Peyer's patch (tissue), 4 donors: Measurements from ENCODE around the gene HARBI1. TPM values are rescaled to one million over a fixed set of nuclear protein-coding genes. Genes with fewer than 3 reads are reported as not detected.

Experiments used
- DNase-seq, 3 donors: peaks; one replicate each; pipeline ENCODE4 v3.0.0-alpha.2; 2017 to 2019
- H3K27ac ChIP-seq, 4 donors: fragments of 200-600 bp; sonication (generic); one replicate each; pipeline ENCODE4 v1.5.1; 2016 to 2019
- H3K27me3 ChIP-seq, 2 donors: fragments of 200-600 bp; sonication (generic); one replicate each; pipeline ENCODE4 v1.5.1; 2019
- H3K36me3 ChIP-seq, 3 donors: fragments of 200-600 bp; sonication (generic); one replicate each; pipeline ENCODE4 v1.5.1; 2016 to 2019
- H3K4me1 ChIP-seq, 4 donors: fragments of 200-600 bp; sonication (generic); one replicate each; pipeline ENCODE4 v1.5.1; 2016 to 2019
- H3K4me3 ChIP-seq, 4 donors: fragments of 200-600 bp; sonication (generic); 1 replicate in 3 of 4; 2 replicates in 1 of 4; pipeline ENCODE4 v1.5.1; 2016 to 2019; ENCODE audit warnings: mild to moderate bottlenecking in 1 of 4
- H3K9me3 ChIP-seq, 4 donors: fragments of 200-600 bp; sonication (generic); one replicate each; pipeline ENCODE4 v1.5.1; 2016 to 2019; ENCODE audit warnings: mild to moderate bottlenecking in 1 of 4
- CTCF ChIP-seq, 6 experiments: fragments of 450-650 bp in 4 of 6; fragments of 200-600 bp in 2 of 6; sonication (generic) in 1 of 6; IDR thresholded peaks; one replicate each; pipeline ENCODE4 v1.5.1; 2017 to 2019; ENCODE audit warnings: antibody characterized with exemption in 6 of 6, mild to moderate bottlenecking in 3 of 6, moderate library complexity in 1 of 6
- POLR2A ChIP-seq, 2 donors: fragments of 450-650 bp; IDR thresholded peaks; one replicate each; pipeline ENCODE4 v1.5.1; 2017; ENCODE audit warnings: antibody characterized with exemption in 2 of 2, mild to moderate bottlenecking in 2 of 2, moderate library complexity in 2 of 2
- total RNA-seq, 4 donors: library from RNA; depleted of rRNA; stranded (reverse); fragments of >200 nt; gene quantifications; one replicate each; pipeline ENCODE4 v1.1.0, GENCODE V29; 2016

Gene HARBI1
- 1 to 10 TPM; 3.3 to 4.4 (median 4.1) TPM for total RNA-seq

- Histone ChIP-seq H3K36me3 (peaks cover 0 to 22% (median 0%) of the 10 kb centered on the region in 3 donors), H3K27ac (peak within 1 kb of the TSS; percentile 92 to 99 (median 96)), H3K4me3 (peak within 1 kb of the TSS; percentile 65 to 100 (median 94)), H3K9me3 (no peaks in the 10 kb centered on the region), H3K4me1 (peaks cover 0 to 32% (median 4%) of the 10 kb centered on the region in 4 donors), H3K27me3 (no peaks in the 10 kb centered on the region)
- TF ChIP-seq POLR2A (IDR thresholded peaks at IDR 0.05) (peak in 1 of 2 donors; percentile 4), CTCF (IDR thresholded peaks at IDR 0.05) (peak; percentile 56 to 88 (median 76))
- peak; percentile 87 to 94 (median 93) for DNase-seq
Observed at GRCh38 chr11:46617134-46617971, at the start of gene HARBI1, which contains the start of gene ATG13. Gene HARBI1, minus strand, starts transcription at chr11:46617227. Its CDS starts 990 bp downstream, at chr11:46616237. Gene ATG13, plus strand, starts transcription at chr11:46617553. Its CDS starts 26,739 bp downstream, at chr11:46644292.

DNA sequence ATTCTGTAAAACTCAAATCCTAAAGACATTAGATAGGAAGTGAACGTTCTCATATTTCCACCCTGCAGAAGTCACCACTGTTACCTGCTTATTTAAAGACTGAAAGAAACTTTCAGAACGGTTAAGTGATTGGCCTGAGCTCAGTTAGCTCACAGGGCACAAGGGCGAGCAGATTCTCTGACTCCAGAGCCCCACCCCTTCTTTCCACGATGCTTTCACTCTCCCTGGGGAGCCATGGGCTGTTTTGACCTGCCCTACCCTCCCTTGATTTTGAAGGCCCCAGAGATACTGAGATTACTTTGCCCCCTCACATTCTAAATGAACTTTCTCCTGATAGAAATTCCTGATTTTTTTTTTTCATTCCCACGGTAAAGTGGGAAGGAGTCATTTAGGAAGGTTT, 49.5 kb upstream of the HARBI1 start:
- no peaks in the 10 kb centered on the region for H3K27me3 ChIP-seq
- H3K36me3 ChIP-seq, result peaks cover 0 to 88% (median 0%) of the 10 kb centered on the region in 3 donors
- H3K27ac ChIP-seq, result peak overlapping the region in 2 of 4 donors; percentile 6 to 22
- no peak for TF ChIP-seq POLR2A (IDR thresholded peaks at IDR 0.05)
- no peak for TF ChIP-seq CTCF (IDR thresholded peaks at IDR 0.05)
- DNase-seq, result no peak
- no peaks in the 10 kb centered on the region for H3K9me3 ChIP-seq
- no peak overlapping the region for H3K4me3 ChIP-seq
- no peaks in the 10 kb centered on the region for H3K4me1 ChIP-seq

- DNase-seq, result no peak
- H3K27ac ChIP-seq, result peak overlapping the region in 1 of 4 donors; percentile 13
- no peaks in the 10 kb centered on the region for H3K9me3 ChIP-seq
- H3K27me3 ChIP-seq, result no peaks in the 10 kb centered on the region
- no peak overlapping the region for H3K4me3 ChIP-seq
- no peak for TF ChIP-seq POLR2A (IDR thresholded peaks at IDR 0.05)
- no peak for TF ChIP-seq CTCF (IDR thresholded peaks at IDR 0.05)
- H3K4me1 ChIP-seq, result no peaks in the 10 kb centered on the region
- peaks cover 0 to 87% (median 0%) of the 10 kb centered on the region in 3 donors for H3K36me3 ChIP-seq
Observed at GRCh38 chr11:46665356-46665755, 48.3 kb upstream of the HARBI1 start.

- Histone ChIP-seq H3K36me3 (peaks cover 0 to 85% (median 0%) of the 10 kb centered on the region in 3 donors), H3K9me3 (no peaks in the 10 kb centered on the region), H3K4me3 (no peak overlapping the region), H3K4me1 (no peaks in the 10 kb centered on the region), H3K27me3 (no peaks in the 10 kb centered on the region), H3K27ac (peak overlapping the region in 1 of 4 donors; percentile 13)
- no peak for TF ChIP-seq CTCF (IDR thresholded peaks at IDR 0.05)
- no peak for TF ChIP-seq POLR2A (IDR thresholded peaks at IDR 0.05)
- DNase-seq, result no peak
Observed at GRCh38 chr11:46664612-46665011, 47.6 kb upstream of the HARBI1 start.

- Histone ChIP-seq H3K4me1 (no peaks in the 10 kb centered on the region), H3K9me3 (no peaks in the 10 kb centered on the region), H3K36me3 (peaks cover 0 to 85% (median 0%) of the 10 kb centered on the region in 3 donors), H3K27ac (no peak overlapping the region), H3K4me3 (no peak overlapping the region), H3K27me3 (no peaks in the 10 kb centered on the region)
- DNase-seq, result peak in 1 of 3 donors; percentile 5
- TF ChIP-seq CTCF (IDR thresholded peaks at IDR 0.05) (no peak), POLR2A (IDR thresholded peaks at IDR 0.05) (no peak)
Observed at GRCh38 chr11:46663277-46663940, 46.4 kb upstream of the HARBI1 start.
